Mucosa of descending colon (tissue), 3 donors: ENCODE results near the gene LRR1. TPM values are rescaled to one million over a fixed set of nuclear protein-coding genes. Genes with fewer than 3 reads are reported as not detected.
"Not testable (repeated sequence)": the region's sequence is repeated elsewhere in the genome, so short reads cannot be mapped to it uniquely, and the experiment has no call there.

Experiments used
- ATAC-seq: fragments of 200-7000 bp; cut with Tn5 transposase; one replicate; pipeline ENCODE4 v1.9.1; 2020; ENCODE audit warnings: mild to moderate bottlenecking, moderate library complexity
- DNase-seq, 3 donors: peaks; one replicate each; pipeline ENCODE4 v3.0.0-alpha.2; 2020
- H3K36me3 ChIP-seq: fragments of 200-600 bp; one replicate; pipeline ENCODE4 v1.8.0; 2021; ENCODE audit warnings: low read depth, mild to moderate bottlenecking
- H3K4me1 ChIP-seq: fragments of 200-600 bp; one replicate; pipeline ENCODE4 v1.8.0; 2021; ENCODE audit warnings: low read depth, mild to moderate bottlenecking
- H3K4me3 ChIP-seq: fragments of 200-600 bp; one replicate; pipeline ENCODE4 v1.8.0; 2021; ENCODE audit warnings: mild to moderate bottlenecking
- H3K9me3 ChIP-seq: fragments of 200-600 bp; one replicate; pipeline ENCODE4 v1.8.0; 2021; ENCODE audit warnings: mild to moderate bottlenecking
- intact Hi-C, 2 donors: fragments of 100-400 bp; cut with DNase I in 1 of 2; cut with micrococcal nuclease in 1 of 2; formaldehyde crosslinking; loops; one replicate each; pipeline versions ENCODE4 v1.11.0 to v1.11.1; 2022; cut with DNase I, micrococcal nuclease
- total RNA-seq, 3 donors: library from RNA; stranded (reverse); fragmentation: NEBNext Ultra II Directional in 2 of 3; extraction: Animal tissue kit (Norgen Biotek cat#: 25700) in 2 of 3; gene quantifications; one replicate each; pipeline versions ENCODE4 v1.2.1 to v1.2.4, GENCODE V29; 2021 to 2023
- TF ChIP-seq, protein P1 (sequence below): fragments of 200-600 bp; IDR thresholded peaks from one replicate; pipeline ENCODE4 v1.8.0; 2022; ENCODE audit warnings: antibody characterized with exemption, mild to moderate bottlenecking
- donor health status: DM: no; HTN: no; CAD: no; lungs with moderate emphysema.
- donor health status: DM: no; HTN: no; CAD: no.
- donor health status: DM: no; HTN: yes; CAD: no.

LRR1 gene
- total RNA-seq, 3 donors from 2014 or later, result 15.3 to 19.7 (median 17.5) TPM

DNA sequence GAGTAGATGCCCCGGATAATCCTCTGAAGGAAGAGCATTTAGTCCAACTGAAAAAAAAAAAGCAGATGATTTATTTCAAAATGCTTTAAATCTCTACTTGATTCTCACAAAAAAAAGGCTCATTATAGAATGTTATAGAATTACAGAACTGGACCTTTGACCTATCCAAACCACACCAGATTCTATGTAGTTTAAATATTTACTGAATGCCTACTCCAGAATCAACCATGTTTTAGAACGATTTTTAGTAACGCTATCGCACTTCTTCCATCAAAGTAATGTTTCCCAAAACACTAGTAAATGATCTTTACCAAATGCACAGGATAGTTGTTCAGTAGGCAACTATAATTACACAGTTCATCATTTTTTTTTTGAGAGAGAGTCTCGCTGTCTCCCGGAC lies 15.1 kb upstream of the LRR1 start:
- intact Hi-C loops, result no loop called here
- ATAC-seq (no peak), DNase-seq (no peak)
- TF ChIP-seq, protein P1, sequence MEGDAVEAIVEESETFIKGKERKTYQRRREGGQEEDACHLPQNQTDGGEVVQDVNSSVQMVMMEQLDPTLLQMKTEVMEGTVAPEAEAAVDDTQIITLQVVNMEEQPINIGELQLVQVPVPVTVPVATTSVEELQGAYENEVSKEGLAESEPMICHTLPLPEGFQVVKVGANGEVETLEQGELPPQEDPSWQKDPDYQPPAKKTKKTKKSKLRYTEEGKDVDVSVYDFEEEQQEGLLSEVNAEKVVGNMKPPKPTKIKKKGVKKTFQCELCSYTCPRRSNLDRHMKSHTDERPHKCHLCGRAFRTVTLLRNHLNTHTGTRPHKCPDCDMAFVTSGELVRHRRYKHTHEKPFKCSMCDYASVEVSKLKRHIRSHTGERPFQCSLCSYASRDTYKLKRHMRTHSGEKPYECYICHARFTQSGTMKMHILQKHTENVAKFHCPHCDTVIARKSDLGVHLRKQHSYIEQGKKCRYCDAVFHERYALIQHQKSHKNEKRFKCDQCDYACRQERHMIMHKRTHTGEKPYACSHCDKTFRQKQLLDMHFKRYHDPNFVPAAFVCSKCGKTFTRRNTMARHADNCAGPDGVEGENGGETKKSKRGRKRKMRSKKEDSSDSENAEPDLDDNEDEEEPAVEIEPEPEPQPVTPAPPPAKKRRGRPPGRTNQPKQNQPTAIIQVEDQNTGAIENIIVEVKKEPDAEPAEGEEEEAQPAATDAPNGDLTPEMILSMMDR, result no peak
- Histone ChIP-seq H3K4me1 (peaks cover 14% of the 10 kb centered on the region), H3K36me3 (peaks cover 4% of the 10 kb centered on the region), H3K4me3 (no peak overlapping the region), H3K9me3 (no peaks in the 10 kb centered on the region)

DNA sequence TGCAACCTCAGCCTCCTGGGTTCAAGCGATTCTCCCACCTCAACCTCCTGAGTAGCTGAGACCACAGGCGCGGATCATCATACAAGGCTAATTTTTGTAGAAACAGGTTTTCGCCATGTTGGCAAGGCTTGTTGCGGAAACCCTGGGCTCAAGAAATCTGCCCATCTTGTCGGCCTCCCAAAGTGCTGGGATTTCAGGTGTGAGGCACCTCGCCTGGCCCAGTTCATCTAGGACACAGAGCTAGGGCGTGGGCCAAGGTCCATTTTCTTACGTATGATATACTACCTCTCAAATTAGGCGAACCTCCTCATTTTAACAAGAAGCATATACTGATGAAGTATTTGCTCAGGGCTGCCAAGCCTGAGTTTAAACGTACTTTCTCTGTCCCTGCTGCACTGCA lies 14.7 kb upstream of the LRR1 start:
- Histone ChIP-seq H3K36me3 (peaks cover 4% of the 10 kb centered on the region), H3K4me3 (no peak overlapping the region), H3K4me1 (peaks cover 14% of the 10 kb centered on the region), H3K9me3 (no peaks in the 10 kb centered on the region)
- DNase-seq (peak in 1 of 3 donors; percentile 11), ATAC-seq (no peak)
- intact Hi-C loops, result no loop called here
- TF ChIP-seq, protein P1, result no peak

DNA sequence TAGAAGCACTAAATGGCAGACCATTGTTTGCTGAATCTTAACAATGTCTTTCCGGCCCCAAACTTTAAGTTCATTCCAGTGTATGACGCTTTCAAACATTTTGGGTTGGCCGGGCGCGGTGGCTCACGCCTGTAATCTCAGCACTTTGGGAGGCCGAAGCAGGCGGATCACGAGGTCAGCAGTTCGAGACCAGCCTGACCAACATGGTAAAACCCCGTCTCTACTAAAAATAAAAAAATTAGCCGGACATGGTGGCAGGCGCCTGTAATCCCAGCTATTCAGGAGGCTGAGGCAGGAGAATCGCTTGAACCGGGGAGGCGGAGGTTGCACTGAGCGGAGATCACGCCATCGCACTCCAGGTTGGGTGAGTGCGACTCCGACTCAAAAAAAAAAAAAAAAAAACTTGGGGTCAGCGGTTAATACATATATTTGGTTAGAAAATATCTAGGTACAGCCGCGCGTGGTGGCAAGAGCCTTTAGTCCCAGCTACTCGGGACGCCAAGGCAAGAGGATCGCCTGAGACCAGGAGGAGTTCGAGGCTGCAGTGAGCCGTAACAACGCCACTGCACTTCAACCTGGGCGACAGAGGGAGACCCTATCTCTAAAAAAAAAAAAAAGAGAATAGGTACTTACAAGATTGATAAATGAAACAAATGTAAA lies 13.6 kb upstream of the LRR1 start:
- intact Hi-C loops, H3K36me3 ChIP-seq, ATAC-seq, H3K9me3 ChIP-seq: not testable (repeated sequence)
- peak in 2 of 3 donors; percentile 28 to 53 for DNase-seq
- Histone ChIP-seq H3K4me3 (peak overlapping the region; percentile 91), H3K4me1 (peaks cover 14% of the 10 kb centered on the region)

DNA sequence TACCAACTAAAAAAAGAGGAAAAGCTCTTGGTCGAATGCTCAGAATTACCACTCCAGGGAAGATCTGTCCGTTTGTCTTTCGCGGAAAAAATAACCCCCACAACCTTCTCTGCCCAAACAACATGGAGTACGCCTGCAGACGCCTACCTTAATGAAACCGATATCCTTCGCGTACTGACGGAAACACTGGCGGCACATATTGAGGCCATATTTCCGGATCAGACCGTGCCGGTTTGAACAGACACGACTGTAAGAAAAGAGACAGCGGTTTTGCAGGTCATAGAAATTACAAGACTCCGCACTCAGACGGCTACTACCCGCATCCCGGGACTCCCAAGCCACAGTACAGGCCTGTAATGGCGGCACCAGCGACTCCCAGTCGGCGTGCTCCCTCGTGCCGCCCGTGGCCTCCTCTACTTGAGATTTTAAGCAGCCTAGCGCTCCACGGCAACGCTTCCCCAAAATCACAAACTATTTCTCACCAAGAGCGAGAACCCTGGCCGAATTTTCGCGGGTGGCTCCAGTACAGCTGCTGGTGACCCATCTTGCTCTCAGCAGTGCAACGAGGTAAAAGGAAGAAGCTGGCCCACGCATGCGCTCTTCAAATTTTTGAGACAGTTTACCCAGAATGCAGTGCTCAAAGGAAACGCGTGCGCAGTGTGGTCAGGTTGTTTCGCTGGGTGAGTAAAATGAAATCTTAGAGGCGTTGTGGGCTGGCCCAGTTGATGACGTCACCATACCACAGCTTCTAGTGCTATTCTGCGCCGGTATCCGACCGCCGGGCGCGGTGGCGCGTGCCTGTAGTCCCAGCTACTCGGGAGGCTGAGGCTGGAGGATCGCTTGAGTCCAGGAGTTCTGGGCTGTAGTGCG lies 12.7 kb upstream of the LRR1 start, which contains the start of gene RPS29:
Gene RPS29, minus strand, starts transcription at position 578 of the 870 bp plus-strand sequence. Its CDS starts 34 bp downstream, at position 544.
- DNase-seq (peak; percentile 98 to 99 (median 98)), ATAC-seq (peak; percentile 96)
- TF ChIP-seq, protein P1, result no peak
- H3K36me3 ChIP-seq, result peaks cover 4% of the 10 kb centered on the region
- H3K4me3 ChIP-seq, result peak within 1 kb of the TSS; percentile 91
- no peaks in the 10 kb centered on the region for H3K9me3 ChIP-seq
- peaks cover 14% of the 10 kb centered on the region for H3K4me1 ChIP-seq
- intact Hi-C loops, result no loop called here

DNA sequence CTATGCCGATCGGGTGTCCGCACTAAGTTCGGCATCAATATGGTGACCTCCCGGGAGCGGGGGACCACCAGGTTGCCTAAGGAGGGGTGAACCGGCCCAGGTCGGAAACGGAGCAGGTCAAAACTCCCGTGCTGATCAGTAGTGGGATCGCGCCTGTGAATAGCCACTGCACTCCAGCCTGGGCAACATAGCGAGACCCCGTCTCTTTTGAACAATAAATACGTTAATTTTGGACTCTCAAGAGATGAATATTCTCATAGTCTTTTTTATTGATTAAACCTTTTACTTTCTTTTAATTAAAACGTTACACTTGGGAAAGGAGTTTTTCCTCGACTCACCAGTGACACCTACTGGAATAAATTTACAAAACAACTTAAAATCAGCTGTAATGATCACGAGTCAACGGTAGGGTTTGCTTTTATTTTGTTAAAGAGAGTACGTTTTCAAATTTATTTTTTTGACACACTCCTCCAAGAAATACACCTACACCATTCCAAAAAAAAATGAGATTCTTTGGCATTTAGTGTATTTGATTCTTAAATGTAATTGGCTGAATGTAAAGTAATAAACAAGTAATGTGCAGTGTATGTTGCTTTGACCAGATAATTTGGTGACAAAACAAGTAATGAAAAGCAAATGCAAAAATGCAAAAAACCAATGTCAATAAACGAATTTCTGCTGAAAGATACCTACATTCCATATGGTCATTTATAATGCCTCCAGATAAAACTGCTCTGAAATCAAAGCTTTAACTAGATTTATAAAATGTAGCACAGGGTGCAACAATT lies 11.9 kb upstream of the LRR1 start:
- Histone ChIP-seq H3K4me3 (no peak overlapping the region), H3K9me3 (no peaks in the 10 kb centered on the region), H3K4me1 (peaks cover 14% of the 10 kb centered on the region), H3K36me3 (peaks cover 4% of the 10 kb centered on the region)
- intact Hi-C loops, result no loop called here
- ATAC-seq (peak; percentile 64), DNase-seq (peak in 2 of 3 donors; percentile 52 to 53)
- TF ChIP-seq, protein P1, result peak; percentile 61
